Duodenal mucosa (tissue), 2 donors: ENCODE results near the gene CUL5.
"Not testable (repeated sequence)": the region's sequence is repeated elsewhere in the genome, so short reads cannot be mapped to it uniquely, and the experiment has no call there.

ENCODE experiments used
- H3K27ac ChIP-seq: one replicate; pipeline ENCODE4 v1.7.0; 2013; ENCODE audit warnings: low read depth, low read length
- H3K27me3 ChIP-seq, 2 donors: one replicate each; pipeline ENCODE4 v1.7.0; 2013; ENCODE audit warnings: low read length in 2 of 2, control low read depth in 1 of 2; ENCODE audit not compliant: insufficient read depth in 2 of 2, control insufficient read depth in 1 of 2
- H3K36me3 ChIP-seq, 2 donors: one replicate each; pipeline ENCODE4 v1.7.0; 2013; ENCODE audit warnings: low read length in 2 of 2, control low read depth in 1 of 2; ENCODE audit not compliant: insufficient read depth in 2 of 2, control insufficient read depth in 1 of 2
- H3K4me1 ChIP-seq, 2 donors: one replicate each; pipeline ENCODE4 v1.7.0; 2013; ENCODE audit warnings: low read length in 2 of 2, control low read depth in 1 of 2; ENCODE audit not compliant: insufficient read depth in 2 of 2, control insufficient read depth in 1 of 2
- H3K4me3 ChIP-seq, 2 donors: one replicate each; pipeline ENCODE4 v1.7.0; 2013; ENCODE audit warnings: low read length in 2 of 2, low read depth in 1 of 2
- H3K9ac ChIP-seq, 2 donors: one replicate each; pipeline ENCODE4 v1.7.0; 2013; ENCODE audit warnings: low read length in 2 of 2, low read depth in 1 of 2
- H3K9me3 ChIP-seq, 2 donors: one replicate each; pipeline ENCODE4 v1.7.0; 2013; ENCODE audit warnings: low read length in 2 of 2, control low read depth in 1 of 2; ENCODE audit not compliant: control insufficient read depth in 1 of 2

CUL5 gene

DNA sequence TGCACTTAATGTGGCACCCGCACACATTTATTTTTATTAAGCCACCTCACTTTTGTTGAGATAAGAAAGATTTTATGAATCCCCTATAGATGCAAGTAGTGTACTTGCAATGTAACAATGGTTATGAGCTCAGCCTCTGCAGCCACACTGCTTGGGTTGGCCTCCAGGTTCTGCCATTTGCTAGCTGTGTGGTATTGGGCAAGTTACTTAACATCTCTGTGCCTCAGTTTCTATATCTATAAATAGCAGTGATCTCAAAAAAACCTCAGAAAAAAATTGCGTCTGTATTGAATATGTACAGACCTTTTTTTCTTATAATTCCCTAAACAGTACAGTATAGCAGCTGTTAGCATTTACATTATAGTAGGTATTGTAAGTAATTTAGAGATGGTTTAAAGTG, 10.0 kb downstream of the CUL5 start:
- H3K27ac ChIP-seq = no peak overlapping the region

GRCh38 chr11:108019870-108020540, 11.3 kb downstream of the CUL5 start:
- Histone ChIP-seq H3K27me3 (no peaks in the 10 kb centered on the region), H3K27ac (no peak overlapping the region), H3K9me3 (no peaks in the 10 kb centered on the region)

More for the DNA sequence above, 10.0 kb downstream of the CUL5 start:
- no peak overlapping the region for H3K4me3 ChIP-seq
- H3K27me3 ChIP-seq = no peaks in the 10 kb centered on the region
- no peak overlapping the region for H3K9ac ChIP-seq
- no peaks in the 10 kb centered on the region for H3K4me1 ChIP-seq
- no peaks in the 10 kb centered on the region for H3K9me3 ChIP-seq
- no peaks in the 10 kb centered on the region for H3K36me3 ChIP-seq

GRCh38 chr11:108025387-108026080, 16.8 kb downstream of the CUL5 start:
- Histone ChIP-seq H3K9ac (no peak overlapping the region), H3K36me3 (no peaks in the 10 kb centered on the region), H3K27me3 (no peaks in the 10 kb centered on the region), H3K9me3 (no peaks in the 10 kb centered on the region), H3K4me3 (no peak overlapping the region), H3K27ac (no peak overlapping the region), H3K4me1 (peaks cover 3 to 5% of the 10 kb centered on the region in 2 donors)

More at GRCh38 chr11:108019870-108020540, 11.3 kb downstream of the CUL5 start:
- no peak overlapping the region for H3K4me3 ChIP-seq
- no peaks in the 10 kb centered on the region for H3K4me1 ChIP-seq
- no peaks in the 10 kb centered on the region for H3K36me3 ChIP-seq
- no peak overlapping the region for H3K9ac ChIP-seq

DNA sequence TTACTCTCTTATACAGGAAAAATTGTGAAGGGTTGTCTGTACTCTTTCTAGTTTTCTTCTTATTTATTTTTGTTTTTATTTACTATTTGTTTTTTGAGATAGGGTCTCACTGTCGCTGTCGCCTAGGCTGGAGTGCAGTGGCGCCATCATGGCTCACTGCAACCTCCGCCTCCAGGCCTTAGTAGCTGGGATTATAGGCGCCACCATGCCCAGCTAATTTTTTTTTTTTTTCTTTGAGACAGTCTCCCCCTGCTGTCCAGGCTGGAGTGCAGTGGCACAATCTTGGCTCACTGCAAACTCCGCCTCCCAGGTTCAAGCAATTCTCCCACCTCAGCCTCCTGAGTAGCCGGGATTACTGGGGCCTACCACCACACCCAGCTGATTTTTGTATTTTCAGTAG, 18.4 kb downstream of the CUL5 start:
- peaks cover 3 to 5% of the 10 kb centered on the region in 2 donors for H3K4me1 ChIP-seq
- no peaks in the 10 kb centered on the region for H3K9me3 ChIP-seq
- no peak overlapping the region for H3K4me3 ChIP-seq
- no peaks in the 10 kb centered on the region for H3K27me3 ChIP-seq
- peaks cover 0 to under 1% of the 10 kb centered on the region in 2 donors for H3K36me3 ChIP-seq
- no peak overlapping the region for H3K27ac ChIP-seq
- H3K9ac ChIP-seq = no peak overlapping the region

- H3K9me3 ChIP-seq, H3K9ac ChIP-seq, H3K27me3 ChIP-seq, H3K36me3 ChIP-seq, H3K27ac ChIP-seq, H3K4me3 ChIP-seq, H3K4me1 ChIP-seq: not testable (repeated sequence)
Observed at GRCh38 chr11:108028822-108029441, 20.2 kb downstream of the CUL5 start.

DNA sequence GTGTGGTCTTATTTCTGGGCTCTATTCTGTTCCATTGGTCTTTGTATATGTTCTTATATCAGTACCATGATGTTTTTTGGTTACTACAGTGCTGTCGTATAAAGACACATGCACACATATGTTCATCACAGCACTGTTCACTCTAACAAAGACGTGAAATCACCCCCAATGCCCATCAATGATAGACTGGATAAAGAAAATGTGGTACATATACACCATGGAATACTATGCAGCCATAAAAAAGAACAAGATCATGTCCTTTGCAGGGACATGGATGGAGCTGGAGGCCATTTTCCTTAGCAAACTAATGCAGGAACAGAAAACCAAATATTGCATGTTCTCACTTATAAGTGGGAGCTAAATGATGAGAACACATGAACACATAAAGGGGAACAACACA, 22.9 kb downstream of the CUL5 start:
- peaks cover 10 to 19% of the 10 kb centered on the region in 2 donors for H3K36me3 ChIP-seq
- not testable (repeated sequence) for H3K4me1 ChIP-seq, H3K9me3 ChIP-seq, H3K4me3 ChIP-seq, H3K27me3 ChIP-seq, H3K27ac ChIP-seq, H3K9ac ChIP-seq

GRCh38 chr11:108032800-108033199, 24.1 kb downstream of the CUL5 start:
- Histone ChIP-seq H3K27me3 (no peaks in the 10 kb centered on the region), H3K4me3 (no peak overlapping the region), H3K9me3 (no peaks in the 10 kb centered on the region), H3K9ac (no peak overlapping the region), H3K4me1 (no peaks in the 10 kb centered on the region), H3K36me3 (peaks cover 15 to 28% of the 10 kb centered on the region in 2 donors), H3K27ac (no peak overlapping the region)

GRCh38 chr11:108034034-108034433, 25.3 kb downstream of the CUL5 start:
- Histone ChIP-seq H3K9ac (no peak overlapping the region), H3K4me3 (no peak overlapping the region), H3K4me1 (no peaks in the 10 kb centered on the region), H3K27ac (no peak overlapping the region), H3K36me3 (peaks cover 15 to 29% of the 10 kb centered on the region in 2 donors), H3K9me3 (no peaks in the 10 kb centered on the region), H3K27me3 (no peaks in the 10 kb centered on the region)

DNA sequence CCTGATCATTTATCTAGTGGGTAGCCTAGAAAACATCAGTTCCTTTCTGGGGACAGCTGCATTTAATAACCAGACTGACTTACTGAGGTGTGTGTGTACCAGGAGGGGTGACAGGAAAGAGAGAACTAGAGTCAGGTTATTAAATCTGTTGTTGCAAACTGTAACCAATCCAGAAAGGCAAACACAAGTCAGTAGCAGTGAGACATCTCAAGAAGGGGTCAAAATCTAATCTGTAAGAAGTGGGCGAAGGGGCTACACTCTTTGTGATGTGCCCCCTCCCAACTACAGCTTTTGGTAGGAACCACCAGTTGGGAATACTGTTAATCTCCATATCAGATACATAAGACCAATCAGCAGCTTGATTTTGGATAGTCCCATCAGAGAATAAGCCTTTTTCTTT, 26.3 kb downstream of the CUL5 start:
- no peaks in the 10 kb centered on the region for H3K4me1 ChIP-seq
- no peak overlapping the region for H3K27ac ChIP-seq
- H3K36me3 ChIP-seq = peaks cover 15 to 33% of the 10 kb centered on the region in 2 donors
- H3K9ac ChIP-seq = no peak overlapping the region
- H3K27me3 ChIP-seq = no peaks in the 10 kb centered on the region
- no peak overlapping the region for H3K4me3 ChIP-seq
- H3K9me3 ChIP-seq = no peaks in the 10 kb centered on the region

GRCh38 chr11:108035690-108036089, 27.0 kb downstream of the CUL5 start:
- H3K9ac ChIP-seq = no peak overlapping the region
- H3K9me3 ChIP-seq = no peaks in the 10 kb centered on the region
- H3K27ac ChIP-seq = no peak overlapping the region
- H3K27me3 ChIP-seq = no peaks in the 10 kb centered on the region
- peaks cover 15 to 33% of the 10 kb centered on the region in 2 donors for H3K36me3 ChIP-seq
- no peaks in the 10 kb centered on the region for H3K4me1 ChIP-seq
- H3K4me3 ChIP-seq = no peak overlapping the region
